HG02588 (cell line): ENCODE measurements around the gene MRPL23.

Source experiments
- ATAC-seq: cut with Tn5 transposase; IDR thresholded peaks from one replicate; pipeline ENCODE4 v1.9.1; 2021; ENCODE audit warnings: mild to moderate bottlenecking, moderate library complexity; ENCODE audit not compliant: unreplicated experiment

MRPL23 gene

DNA sequence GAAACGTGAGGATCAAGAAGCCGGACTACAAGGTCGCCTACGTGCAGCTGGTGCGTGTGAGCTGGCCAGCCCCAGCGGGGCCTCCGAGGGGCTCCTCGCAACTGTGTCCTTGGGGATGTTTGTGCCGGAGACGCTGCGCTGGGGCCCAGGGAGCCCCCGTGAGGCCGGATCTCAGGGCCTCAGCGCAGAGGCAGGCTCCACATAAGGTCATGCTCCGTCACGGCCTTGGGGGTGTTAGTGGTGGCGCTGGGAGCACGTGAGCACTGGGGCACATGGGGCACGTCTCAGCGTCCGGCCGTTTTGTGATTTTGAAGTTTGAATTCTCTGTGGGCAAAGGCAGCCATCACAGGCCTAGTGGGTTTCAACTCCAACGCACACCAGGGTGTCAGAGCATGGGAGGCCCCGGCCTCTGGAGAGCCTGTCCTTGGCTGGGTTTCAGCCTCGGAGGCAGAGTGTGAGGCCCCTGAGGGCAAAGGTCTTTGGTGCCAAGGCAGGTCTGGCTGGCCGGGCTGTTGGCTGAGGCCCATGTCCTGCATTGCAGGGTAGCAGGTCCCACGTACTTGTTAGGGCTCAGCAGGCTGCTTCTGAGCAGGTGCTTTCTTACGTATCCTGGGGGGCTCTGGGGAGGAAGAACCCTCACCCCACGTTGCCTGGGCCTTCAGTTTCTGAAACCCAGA lies 5.8 kb downstream of the MRPL23 start:
- no peak for ATAC-seq

DNA sequence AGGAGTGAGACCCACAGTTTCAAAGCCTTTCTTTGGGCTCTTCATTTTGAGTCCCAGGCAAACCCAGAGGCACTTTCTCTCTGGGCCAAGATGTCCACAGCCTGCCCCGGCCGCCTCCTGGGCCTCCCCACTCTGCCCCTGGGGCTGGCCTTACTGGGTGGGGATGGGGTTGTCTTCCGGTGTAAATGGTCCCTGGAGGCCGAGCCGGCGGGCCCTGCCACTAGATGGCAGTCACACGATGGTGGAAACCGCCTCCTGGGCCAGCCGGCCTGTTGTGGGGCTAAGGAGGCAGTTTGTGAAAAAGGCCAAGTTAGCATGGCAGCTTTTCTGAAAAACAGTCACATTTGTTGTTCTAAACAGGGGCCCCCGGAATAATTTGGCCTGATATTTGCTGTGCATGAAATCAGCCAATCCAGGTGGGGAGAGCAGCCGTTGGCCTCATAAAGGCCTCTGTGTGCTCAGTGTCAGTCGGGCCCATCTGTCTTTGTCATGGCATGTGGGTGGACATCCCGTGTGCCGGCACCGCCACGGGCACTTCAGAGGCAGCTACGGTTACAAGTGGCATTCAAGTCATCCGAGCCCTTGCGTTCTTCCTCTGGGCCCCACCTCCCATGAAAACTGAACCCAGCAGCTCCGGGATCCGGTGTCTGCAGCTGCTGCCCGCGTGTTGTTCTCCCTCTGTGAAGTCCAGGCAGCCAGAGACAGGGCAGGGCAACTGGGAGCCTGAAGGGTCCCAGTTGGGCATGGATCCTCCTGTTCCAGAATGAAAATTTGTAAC lies 6.5 kb downstream of the MRPL23 start:
- ATAC-seq, result no peak

DNA sequence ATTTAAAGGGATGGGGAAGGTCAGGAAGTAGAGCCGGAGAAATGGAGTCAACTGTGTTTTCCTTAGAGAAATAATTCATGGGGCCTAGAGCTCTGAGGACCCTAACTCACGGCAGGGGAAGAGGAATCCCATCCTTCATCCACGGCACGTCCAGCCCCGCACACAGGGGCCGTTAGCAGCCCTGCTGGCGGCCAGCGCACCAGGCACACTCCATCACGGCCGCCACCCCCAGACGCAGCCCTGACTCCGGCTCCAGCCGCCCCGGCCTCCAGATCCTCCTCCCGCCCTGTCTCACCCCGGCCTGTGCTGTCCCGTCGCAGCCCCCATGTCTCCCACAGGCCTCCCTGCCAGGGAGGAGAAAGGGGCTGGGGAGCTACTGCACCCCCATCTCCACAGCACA lies 11.2 kb downstream of the MRPL23 start:
- no peak for ATAC-seq

DNA sequence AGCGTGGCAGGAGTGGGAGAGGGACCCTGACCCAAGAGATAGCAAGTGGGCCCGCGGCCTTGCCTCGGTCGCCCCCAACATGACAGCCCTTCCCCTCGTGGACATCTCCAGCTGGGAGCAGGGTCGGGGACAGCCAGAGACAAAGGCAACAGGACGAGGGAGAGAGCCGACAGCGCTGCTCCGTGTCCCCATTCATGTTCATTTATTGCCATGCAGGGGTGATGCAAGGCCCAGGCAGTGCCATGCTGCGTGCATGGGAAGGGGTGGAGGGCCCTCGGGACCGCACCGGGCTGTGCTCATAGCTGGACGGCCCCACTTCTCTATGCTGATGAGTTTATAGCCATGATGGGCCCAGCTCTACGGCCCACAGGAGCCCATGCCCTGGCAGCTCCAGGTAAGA lies 12.7 kb downstream of the MRPL23 start:
- no peak for ATAC-seq

DNA sequence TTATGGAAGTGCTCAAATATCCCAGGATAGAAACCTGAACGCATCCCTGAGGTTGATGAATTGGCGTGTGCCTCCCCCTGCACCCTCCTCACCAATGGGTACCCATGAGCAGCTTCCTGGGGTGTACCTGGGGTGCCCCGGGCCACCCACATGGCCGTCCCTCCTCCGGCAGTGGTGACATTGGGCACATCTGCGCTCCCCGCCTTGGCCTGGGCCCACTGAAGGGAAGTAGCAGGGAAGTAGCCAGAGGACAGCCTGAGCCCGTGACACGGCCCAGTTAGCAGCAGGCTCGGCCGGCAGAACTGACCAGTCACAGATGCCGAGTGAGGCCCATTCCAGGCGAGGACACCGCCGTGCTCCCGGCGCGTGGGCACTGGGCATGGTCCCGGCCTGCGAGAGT lies 16.7 kb downstream of the MRPL23 start:
- ATAC-seq, result no peak

DNA sequence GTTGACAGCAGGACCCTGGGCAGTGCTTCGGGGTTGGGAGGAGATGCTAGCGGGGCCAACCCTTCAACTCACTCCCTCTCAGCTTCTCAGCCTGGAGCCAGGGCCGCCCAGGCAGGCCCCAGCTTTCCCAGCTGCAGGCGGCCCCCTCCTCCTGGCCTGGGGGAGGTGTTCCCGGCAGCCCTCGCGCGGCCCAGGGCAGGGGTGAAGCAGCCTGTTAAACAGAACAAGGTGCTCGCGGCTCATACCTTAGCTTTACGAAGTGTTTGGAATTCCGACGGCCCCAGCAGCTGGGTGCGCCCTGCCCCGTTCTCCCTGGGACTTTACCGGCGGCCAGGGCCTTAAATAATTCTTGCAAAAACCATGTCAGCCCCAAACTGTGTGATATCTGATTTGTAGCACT lies 17.2 kb downstream of the MRPL23 start:
- ATAC-seq, result no peak

DNA sequence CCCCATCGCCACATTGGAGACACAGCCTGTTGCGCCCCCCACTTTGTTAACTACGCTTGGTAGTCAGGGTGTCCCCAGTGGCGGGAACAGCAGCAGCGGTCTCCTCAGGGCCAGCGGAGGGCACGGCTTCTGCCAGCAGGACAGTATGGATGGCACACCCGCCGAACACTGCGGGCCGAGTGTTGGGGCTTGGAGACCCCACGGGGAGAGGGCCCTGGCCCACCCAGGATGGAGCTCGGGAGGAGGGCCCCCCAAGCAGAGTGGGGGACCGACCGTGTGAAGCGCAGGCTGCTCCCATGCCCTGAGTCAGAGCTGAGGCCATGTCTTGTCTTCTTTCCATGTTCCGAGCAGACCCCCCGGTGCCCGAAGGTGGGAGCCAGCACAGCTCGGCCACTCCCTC lies 17.8 kb downstream of the MRPL23 start:
- no peak for ATAC-seq

DNA sequence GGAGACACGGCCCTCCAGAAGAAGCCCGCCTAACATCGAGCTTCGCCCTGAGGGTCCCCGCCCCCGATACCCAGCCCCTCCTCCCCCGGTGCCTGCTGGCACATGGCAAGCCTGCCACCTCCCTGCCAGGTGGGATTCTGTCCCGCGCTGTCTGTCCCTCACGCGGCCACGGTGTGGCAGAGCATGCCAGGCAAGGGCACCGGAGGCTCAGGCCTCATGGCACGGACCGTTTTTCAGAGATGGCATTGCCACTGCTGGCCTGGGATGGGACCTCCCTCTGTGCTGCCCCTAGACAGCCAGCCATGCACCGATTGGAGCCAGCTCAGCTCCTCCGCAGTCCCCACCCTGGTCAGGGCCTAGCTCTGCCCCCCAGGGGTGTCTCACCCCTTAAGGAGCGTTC lies 19.4 kb downstream of the MRPL23 start:
- no peak for ATAC-seq

DNA sequence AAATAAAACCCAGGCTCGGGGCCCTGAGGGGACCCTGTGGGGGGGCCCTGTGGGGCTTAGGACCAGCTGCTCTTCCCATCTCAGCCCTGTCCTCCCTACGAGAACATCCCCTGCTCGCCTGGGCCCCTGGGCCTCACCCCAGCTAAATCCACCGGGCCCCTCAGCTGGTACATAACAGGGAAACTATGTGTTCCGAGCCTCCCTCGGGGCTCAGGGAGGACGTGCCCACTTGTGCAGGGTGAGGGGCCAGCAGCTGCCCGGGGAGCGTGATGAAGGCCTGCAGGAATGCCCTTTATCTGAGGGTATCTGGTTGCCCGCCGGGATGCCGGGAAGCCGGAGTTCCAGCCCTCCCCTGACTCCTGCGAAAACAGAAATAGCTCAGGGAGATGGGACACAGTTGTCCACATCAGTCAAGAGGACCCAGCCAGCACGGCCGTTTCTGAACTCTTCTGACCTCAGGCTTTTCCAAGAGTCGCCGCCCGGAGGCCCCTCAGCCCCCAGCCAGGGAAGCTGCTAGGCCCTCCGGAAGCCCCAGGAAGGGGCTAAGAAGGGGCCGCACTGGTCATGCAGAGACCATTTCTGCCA lies 20.6 kb downstream of the MRPL23 start:
- no peak for ATAC-seq

DNA sequence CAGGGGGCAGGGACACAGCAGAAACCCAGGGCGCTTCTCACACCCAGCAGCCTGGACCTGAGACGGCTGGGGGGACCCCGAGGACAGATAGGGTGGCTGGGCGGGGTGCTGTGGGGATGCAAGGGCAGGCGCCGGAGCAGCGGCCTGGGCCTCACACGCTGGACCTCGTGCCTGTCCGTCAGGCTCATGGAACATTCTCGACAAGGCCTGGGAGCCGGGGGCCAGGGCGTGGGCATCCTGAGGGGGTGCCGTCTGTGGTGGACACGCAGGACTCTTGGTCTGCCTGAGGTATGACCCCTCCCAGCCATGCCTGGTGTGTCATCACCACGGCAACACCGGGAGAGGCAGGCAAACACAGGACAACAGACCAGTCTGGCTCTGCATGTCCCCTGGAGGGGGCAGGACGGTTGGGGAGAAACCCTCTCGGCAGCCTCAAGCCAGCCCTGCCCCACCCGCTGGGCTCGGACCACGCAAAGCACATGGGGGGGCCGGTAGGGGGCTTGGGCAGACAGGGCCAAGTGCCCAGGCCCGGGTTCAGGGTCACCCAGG lies 21.4 kb downstream of the MRPL23 start:
- no peak for ATAC-seq

DNA sequence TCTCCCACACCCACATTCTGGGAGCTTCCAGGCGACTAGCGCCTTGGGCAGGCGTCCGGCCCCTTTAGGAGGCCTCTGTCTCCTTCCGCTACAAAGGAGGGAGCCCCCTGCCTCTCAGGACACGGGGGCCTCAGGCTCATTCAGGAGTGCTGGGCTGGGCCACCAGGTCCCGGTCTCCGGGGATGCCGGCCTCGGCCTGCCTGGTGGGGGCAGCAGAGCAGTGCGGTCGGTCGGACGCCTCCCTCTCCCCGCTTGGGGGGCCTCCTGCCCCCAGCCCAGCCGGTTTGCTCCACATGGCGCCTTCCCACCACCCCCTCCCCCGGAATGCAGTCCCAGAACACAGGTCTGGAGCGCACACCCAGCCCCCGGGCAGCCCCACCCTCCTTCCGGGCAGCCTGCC lies 21.9 kb downstream of the MRPL23 start:
- ATAC-seq, result no peak

DNA sequence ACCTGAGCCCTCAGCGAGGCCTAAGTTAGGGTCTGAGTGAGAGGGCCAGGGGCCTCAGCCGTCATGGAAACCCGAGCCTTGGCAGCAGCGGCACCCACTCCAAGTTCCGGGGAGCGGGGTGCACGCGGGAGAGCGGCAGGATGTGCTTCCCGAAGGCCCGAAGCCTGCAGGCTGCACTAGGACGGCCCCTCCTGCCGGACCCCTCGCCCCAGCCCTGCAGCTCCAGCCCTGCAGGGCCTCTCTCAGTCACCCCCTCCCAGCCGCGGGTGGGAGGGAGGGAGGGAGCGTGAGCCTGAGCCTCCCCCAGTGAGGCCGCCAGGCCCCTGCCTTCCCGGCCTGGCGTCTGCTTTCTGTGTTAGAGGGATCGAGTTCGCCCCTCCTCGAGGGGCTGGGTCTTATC lies 22.6 kb downstream of the MRPL23 start:
- no peak for ATAC-seq

DNA sequence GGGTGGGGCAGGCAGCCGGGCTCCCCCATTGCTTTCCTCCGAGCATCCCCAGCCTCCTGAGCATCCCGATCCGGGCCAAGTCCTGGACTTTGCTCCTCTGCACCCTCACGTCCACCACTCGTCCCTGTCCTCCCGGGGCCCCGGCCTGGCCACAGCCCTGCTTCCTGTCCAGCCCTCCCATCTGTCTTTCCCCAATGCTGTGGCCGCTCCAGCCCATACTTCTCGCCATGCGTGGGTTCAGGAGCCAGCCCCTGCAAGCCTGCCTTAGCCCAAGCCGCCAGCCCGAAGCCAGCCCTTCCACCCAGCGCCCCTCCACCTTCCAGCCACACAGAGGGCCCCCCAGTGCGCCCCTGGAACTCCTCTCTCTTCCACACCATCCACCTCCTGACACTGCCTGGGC lies 23.8 kb downstream of the MRPL23 start:
- no peak for ATAC-seq

DNA sequence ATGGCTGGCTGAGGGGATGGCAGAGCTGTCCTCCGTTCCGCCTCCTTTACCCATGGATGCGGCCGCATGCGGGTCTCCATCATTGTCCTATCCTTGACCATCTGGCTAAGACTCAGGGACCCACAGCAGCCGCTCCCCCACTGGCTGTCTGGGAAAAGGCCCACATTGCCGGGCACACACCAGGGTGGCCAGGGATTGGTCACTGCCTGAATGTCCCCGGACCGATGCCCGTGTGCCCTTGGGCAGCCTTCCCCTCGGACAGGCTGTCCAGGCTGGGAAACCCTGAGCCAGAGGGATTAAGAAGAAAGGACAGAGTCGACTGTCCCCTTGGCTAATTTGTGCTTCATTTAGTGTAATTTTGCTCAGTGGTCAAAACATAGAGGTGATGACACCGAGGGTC lies 28.1 kb downstream of the MRPL23 start:
- ATAC-seq, result no peak

DNA sequence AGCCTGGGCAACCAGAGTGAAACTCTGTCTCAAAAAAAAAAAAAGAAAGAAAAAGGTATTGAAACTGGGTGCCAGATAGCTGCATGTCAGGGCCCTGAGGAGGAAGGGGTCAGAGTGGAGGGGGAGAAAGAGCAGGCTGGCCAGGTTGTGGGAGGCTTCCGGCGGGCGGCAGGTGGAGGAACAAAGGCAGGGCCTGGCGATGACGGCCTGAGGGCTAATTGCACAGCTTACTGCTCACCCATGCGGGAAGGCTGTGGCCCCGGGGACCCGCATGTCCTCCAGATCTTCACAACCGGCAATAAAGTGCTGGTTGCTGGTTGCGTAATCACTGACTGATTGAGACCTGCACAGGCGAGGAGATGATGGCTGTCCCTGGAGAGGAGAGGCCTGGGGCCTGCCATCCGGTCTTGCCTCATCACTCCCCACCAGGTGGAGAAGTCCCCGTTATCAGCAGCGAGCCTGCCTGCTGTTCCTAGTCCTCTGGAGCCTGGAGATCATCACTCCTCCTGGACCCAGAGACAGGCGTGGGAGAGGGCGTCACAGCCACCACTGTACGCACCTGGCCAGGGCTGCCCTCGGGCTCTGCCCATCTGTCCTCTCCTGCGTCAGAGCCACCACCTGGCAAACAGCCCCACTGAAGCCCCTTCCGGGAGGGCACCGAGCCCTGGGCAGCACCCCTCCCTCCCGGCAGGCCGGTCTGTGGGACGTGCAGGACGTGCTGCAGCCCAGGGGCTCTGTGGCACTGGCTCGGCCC lies 31.8 kb downstream of the MRPL23 start:
- no peak for ATAC-seq

DNA sequence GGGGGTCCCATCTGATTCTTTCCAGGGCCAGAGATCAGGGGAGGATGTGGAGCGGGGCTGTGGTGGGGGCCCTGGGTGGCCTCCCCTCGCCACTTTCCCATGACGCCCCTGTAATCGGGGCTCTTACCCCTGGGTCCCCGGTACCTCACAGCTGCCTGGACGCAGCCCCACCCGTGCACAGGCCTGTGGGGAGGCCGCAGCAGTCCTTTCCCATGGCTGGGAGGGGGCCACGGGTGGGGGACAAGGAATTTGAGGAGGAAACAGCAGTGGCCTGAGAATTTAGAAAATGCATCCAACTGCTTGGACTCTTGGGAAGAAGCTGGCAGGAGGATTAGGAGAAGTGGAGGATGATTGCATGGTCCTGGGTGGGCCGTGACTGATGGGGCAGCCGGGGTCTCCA lies 32.5 kb downstream of the MRPL23 start:
- no peak for ATAC-seq

DNA sequence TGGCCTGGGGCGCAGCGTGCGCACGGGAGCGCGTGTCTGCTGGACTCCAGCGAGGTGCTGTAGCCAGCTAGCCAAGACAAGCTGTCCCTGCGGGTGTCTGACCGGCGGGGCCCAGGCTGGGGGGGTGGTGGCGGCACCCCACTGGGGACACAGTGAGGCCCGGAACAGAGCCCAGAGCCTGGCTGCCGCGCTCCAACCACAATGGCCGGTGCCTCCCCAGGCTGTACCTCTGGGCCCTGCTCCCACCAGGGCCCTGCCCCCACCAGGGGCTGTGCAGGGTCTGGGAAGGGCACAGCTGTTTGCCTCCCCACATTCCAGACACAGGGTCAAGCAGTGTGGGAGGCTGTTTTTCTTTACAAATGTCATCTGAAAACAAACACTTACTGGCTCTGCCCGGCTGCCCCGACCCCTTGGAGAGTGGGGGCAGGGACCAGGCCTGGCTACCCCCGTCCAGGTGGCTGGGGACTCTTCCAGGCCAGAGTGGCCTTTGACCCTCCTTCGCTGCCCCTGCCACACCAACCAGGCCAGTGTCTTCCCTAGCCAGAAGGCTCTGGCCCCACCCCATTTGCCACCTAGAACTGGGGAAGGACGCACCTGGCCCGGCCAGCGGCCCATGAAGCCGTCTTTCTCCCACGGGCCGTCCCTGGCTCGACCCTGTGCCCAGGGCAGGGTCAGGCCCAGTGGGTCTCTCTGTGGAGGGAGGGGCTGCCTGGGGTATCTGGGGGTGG lies 35.9 kb downstream of the MRPL23 start:
- ATAC-seq, result no peak

DNA sequence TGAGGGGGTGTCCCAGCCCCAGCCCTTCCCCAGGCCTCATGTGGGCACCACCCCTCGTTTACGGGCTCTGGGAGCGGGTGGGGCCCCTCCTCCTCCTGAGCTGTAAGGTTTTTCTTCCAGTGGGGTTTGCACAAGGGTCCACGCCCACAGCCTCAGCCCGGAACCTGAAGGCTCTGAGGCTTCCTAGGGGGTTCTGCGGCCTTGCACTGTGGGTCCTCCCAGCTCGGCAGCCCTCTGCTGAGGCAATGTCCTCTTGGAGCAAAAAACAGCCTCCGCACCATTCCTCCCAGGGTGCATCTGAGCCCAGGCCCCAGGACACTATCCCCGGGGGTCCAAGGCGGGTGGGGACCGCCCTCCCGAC lies 36.4 kb downstream of the MRPL23 start:
- ATAC-seq, result no peak

DNA sequence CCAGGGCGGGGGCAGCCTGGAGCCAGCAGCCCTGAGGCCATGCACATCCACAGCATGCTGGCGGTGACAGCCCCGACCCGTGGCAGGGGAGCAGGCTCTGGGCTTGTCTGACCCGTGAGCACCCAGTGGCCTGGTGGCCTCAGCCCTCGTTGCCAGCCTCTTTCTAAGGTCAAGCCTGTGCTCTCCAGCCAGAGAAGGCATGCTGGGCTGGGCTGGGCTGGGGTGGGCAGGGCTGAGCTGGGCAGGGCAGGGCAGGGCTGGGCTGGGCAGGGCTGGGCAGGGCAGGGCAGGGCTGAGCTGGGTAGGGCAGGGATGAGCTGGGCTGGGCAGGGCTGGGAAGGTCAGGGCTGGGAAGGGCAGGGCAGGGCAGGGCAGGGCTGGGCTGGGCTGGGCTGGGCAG lies 39.9 kb downstream of the MRPL23 start:
- no peak for ATAC-seq

DNA sequence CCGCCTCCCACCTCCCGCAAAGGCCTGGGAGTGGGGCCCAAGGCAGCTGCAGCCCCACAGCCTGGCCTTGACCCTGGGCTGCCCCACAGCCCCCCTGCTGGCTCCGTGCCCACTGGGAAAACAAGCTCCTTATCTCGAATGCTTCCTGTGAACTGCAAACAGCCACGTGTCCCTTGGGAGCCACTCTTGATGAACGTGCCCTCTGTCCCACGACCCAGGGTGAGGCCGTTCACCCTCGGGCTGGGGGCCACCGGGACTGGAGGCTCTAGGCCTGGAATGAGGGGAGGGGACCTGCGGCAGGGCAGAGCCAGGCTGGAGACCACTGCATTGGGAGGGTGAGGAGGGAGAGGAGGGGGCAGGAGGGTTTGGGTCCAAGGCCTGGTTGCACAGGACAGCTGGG lies 41.0 kb downstream of the MRPL23 start:
- no peak for ATAC-seq
